ENCODE data around the gene THYN1. TPM values are rescaled to one million over a fixed set of nuclear protein-coding genes. Genes with fewer than 3 reads are reported as not detected.

Gene THYN1
- total and polyA plus RNA-seq, 2 of the 13 experiments (the other 11 are each of a cell fraction or from before 2014, with no cell fraction given): 36.1 to 87.6 TPM

DNA sequence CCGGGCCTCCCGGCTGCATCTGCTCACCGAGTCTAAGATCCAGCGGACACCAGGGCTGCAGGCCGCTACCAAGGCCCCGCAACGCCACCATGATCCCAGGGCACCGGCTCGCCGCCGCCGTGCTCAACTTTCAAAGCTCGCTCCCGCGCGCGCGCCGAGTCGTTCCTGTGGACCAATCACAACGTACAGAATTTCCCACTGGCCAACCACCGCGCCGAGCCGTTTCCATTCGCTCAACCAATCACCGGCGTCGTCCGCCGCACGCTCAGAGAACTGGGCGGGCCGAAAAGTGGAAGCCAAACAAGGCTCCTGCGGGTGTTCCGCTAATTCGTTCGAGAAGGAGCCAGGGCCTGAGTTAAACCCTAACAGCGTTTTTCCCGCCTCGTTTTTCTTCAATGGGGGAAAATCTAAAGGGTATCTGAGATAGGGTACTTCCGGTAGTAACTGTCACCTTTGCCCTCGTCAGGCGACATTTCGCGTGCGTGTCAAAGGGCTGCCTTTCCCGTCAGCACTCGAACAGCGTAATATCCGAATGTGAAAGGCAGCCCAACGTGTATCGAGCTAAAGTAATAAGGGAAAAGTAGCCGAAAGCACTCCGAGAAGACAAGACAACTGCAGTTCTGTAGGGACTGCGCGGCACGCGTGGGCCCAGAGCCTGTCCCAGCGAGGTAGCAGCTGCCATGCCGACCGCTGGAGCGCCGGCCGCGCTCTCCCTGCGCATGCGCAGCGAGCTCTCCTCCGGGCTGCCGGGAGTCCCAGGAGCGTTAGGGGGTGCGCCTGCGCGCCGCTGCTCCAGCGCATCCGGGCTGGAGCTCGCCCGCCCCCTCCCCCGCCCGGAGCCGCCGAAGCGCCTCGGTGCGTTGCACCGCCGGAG lies 29.1 kb downstream of the THYN1 start, which contains the start of the genes NCAPD3 and VPS26B (continued):
- TF ChIP-seq, protein P1, sequence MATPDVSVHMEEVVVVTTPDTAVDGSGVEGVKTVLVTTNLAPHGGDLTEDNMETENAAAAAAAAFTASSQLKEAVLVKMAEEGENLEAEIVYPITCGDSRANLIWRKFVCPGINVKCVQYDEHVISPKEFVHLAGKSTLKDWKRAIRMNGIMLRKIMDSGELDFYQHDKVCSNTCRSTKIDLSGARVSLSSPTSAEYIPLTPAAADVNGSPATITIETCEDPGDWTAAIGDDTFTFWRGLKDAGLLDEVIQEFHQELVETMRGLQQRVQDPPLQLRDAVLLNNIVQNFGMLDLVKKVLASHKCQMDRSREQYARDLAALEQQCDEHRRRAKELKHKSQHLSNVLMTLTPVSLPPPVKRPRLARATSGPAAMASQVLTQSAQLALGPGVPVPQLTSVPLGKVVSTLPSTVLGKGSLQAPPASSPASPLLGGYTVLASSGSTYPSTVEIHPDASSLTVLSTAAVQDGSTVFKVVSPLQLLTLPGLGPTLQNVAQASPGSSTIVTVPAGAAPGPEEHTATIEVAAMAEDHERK (CRISPR knock-in tag; IDR thresholded peaks at IDR 0.05; ENCODE audit: low read depth): no peak; the same call in 1 of the 2 replicates
- TF ChIP-seq ZNF160 (CRISPR knock-in tag; IDR thresholded peaks at IDR 0.05): peak; percentile 51; the same call in 1 of the 2 replicates
- no peak for TF ChIP-seq RAD21 (CRISPR knock-in tag; IDR thresholded peaks at IDR 0.05)
- TF ChIP-seq TEAD2 (CRISPR knock-in tag; IDR thresholded peaks at IDR 0.05): no peak
- TF ChIP-seq, protein P2, sequence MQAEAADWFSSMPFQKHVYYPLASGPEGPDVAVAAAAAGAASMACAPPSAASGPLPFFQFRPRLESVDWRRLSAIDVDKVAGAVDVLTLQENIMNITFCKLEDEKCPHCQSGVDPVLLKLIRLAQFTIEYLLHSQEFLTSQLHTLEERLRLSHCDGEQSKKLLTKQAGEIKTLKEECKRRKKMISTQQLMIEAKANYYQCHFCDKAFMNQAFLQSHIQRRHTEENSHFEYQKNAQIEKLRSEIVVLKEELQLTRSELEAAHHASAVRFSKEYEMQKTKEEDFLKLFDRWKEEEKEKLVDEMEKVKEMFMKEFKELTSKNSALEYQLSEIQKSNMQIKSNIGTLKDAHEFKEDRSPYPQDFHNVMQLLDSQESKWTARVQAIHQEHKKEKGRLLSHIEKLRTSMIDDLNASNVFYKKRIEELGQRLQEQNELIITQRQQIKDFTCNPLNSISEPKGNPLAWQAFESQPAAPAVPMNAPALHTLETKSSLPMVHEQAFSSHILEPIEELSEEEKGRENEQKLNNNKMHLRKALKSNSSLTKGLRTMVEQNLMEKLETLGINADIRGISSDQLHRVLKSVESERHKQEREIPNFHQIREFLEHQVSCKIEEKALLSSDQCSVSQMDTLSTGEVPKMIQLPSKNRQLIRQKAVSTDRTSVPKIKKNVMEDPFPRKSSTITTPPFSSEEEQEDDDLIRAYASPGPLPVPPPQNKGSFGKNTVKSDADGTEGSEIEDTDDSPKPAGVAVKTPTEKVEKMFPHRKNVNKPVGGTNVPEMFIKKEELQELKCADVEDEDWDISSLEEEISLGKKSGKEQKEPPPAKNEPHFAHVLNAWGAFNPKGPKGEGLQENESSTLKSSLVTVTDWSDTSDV (CRISPR knock-in tag; IDR thresholded peaks at IDR 0.05): no peak
- no peak for TF ChIP-seq ZNF572 (CRISPR knock-in tag; IDR thresholded peaks at IDR 0.05)
- no peak for TF ChIP-seq KLF6 (CRISPR knock-in tag; IDR thresholded peaks at IDR 0.05)
- peak; percentile 66 for TF ChIP-seq KDM5A (IDR thresholded peaks at IDR 0.05; ENCODE audit: borderline replicate concordance, low read length)
- TF ChIP-seq PHF8 (CRISPR knock-in tag; IDR thresholded peaks at IDR 0.05): peak; percentile 95
- no peak for TF ChIP-seq SRSF4 (IDR thresholded peaks at IDR 0.05; ENCODE audit: low read depth, low read length, poor library complexity, severe bottlenecking)
- TF ChIP-seq ZNF75D (CRISPR knock-in tag; IDR thresholded peaks at IDR 0.05; ENCODE audit: borderline replicate concordance): no peak
- TF ChIP-seq, protein P3, sequence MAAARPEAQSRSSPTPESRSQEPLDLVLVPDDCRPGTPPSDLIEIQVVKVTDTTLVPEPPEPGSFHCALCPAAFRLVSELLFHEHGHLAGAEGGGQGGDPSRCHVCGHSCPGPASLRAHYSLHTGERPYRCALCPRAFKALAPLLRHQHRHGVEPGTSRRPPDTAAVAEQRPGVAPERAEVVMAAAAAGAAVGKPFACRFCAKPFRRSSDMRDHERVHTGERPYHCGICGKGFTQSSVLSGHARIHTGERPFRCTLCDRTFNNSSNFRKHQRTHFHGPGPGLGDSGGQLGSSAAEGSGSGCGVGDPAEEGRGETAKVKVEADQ (CRISPR knock-in tag; IDR thresholded peaks at IDR 0.05; ENCODE audit: borderline replicate concordance): no peak
- no peak for TF ChIP-seq SIX4 (CRISPR knock-in tag; IDR thresholded peaks at IDR 0.05)
- TF ChIP-seq, protein P4, sequence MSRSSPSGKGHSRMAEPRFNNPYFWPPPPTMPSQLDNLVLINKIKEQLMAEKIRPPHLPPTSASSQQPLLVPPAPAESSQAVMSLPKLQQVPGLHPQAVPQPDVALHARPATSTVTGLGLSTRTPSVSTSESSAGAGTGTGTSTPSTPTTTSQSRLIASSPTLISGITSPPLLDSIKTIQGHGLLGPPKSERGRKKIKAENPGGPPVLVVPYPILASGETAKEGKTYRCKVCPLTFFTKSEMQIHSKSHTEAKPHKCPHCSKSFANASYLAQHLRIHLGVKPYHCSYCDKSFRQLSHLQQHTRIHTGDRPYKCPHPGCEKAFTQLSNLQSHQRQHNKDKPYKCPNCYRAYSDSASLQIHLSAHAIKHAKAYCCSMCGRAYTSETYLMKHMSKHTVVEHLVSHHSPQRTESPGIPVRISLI (CRISPR knock-in tag; IDR thresholded peaks at IDR 0.05; ENCODE audit: borderline replicate concordance): no peak
- no peak for TF ChIP-seq CC2D1A (CRISPR knock-in tag; IDR thresholded peaks at IDR 0.05)
- TF ChIP-seq ZFP36L1 (CRISPR knock-in tag; IDR thresholded peaks at IDR 0.05): peak; percentile 80
- TF ChIP-seq, protein P5, sequence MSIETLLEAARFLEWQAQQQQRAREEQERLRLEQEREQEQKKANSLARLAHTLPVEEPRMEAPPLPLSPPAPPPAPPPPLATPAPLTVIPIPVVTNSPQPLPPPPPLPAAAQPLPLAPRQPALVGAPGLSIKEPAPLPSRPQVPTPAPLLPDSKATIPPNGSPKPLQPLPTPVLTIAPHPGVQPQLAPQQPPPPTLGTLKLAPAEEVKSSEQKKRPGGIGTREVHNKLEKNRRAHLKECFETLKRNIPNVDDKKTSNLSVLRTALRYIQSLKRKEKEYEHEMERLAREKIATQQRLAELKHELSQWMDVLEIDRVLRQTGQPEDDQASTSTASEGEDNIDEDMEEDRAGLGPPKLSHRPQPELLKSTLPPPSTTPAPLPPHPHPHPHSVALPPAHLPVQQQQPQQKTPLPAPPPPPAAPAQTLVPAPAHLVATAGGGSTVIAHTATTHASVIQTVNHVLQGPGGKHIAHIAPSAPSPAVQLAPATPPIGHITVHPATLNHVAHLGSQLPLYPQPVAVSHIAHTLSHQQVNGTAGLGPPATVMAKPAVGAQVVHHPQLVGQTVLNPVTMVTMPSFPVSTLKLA (IDR thresholded peaks at IDR 0.05): peak; percentile 47; the same call in 1 of the 2 replicates
- TF ChIP-seq SMYD3 (CRISPR knock-in tag; IDR thresholded peaks at IDR 0.05): peak; percentile 89
- peak; percentile 27; the same call in 1 of the 2 replicates for TF ChIP-seq ZNF343 (CRISPR knock-in tag; IDR thresholded peaks at IDR 0.05)
